Measurements from ENCODE around the gene CDC42BPA. TPM values are rescaled to one million over a fixed set of nuclear protein-coding genes. Genes with fewer than 3 reads are reported as not detected.
"Not testable (repeated sequence)": the region's sequence is repeated elsewhere in the genome, so short reads cannot be mapped to it uniquely, and the experiment has no call there.

CDC42BPA gene
- total RNA-seq, 2 donors from 2014 or later, result 26.4 to 36.6 TPM

GRCh38 chr1:227342075-227342829, 24.0 kb upstream of the CDC42BPA start:
- H3K4me1 ChIP-seq, result no peaks in the 10 kb centered on the region
- H3K9me3 ChIP-seq, result no peaks in the 10 kb centered on the region
- intact Hi-C loops (cut with DNase I), result no loop called here
- no peak for DNase-seq
- H3K4me3 ChIP-seq, result no peak overlapping the region
- no peak overlapping the region for H3K9ac ChIP-seq (ENCODE audit: low read depth in 2 of 2, low read length in 2 of 2)
- no peaks in the 10 kb centered on the region for H3K36me3 ChIP-seq
- no peak overlapping the region for H3K27ac ChIP-seq
- no peaks in the 10 kb centered on the region for H3K27me3 ChIP-seq
- no peak for TF ChIP-seq CTCF (IDR thresholded peaks at IDR 0.05)

DNA sequence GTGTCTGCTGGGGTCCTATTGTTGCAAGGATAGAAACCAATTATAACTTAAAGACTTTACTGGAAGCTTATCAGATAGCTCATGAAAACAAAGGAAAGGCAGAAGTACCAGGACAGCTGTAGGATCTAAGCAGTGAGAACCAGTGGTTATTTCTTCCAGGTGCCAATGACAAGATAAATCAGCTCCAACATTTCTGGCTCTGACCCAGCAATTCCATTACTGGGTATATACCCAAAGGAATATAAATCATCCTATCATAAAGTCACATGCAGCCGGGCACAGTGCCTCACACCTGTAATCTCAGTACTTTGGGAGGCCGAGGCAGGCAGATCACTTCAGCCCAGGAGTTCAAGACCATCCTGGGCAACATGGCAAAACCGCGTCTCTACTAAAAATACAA, 17.8 kb upstream of the CDC42BPA start:
- H3K36me3 ChIP-seq; H3K4me3 ChIP-seq; H3K9ac ChIP-seq (ENCODE audit: low read depth in 2 of 2, low read length in 2 of 2); DNase-seq; H3K9me3 ChIP-seq; H3K27me3 ChIP-seq; intact Hi-C loops (cut with DNase I); H3K4me1 ChIP-seq; H3K27ac ChIP-seq: not testable (repeated sequence)

GRCh38 chr1:227335242-227336020, 17.1 kb upstream of the CDC42BPA start:
- Histone ChIP-seq H3K4me3 (no peak overlapping the region), H3K9me3 (no peaks in the 10 kb centered on the region), H3K27ac (no peak overlapping the region), H3K36me3 (no peaks in the 10 kb centered on the region), H3K9ac (ENCODE audit: low read depth in 2 of 2, low read length in 2 of 2) (no peak overlapping the region), H3K27me3 (no peaks in the 10 kb centered on the region), H3K4me1 (no peaks in the 10 kb centered on the region)
- TF ChIP-seq CTCF (IDR thresholded peaks at IDR 0.05), result no peak
- no peak for DNase-seq
- intact Hi-C loops (cut with DNase I), result no loop called here

- no peak for TF ChIP-seq CTCF (IDR thresholded peaks at IDR 0.05)
- H3K9me3 ChIP-seq, result no peaks in the 10 kb centered on the region
These were observed 15.1 kb upstream of the CDC42BPA start for GRCh38 chr1:227333423-227333822.

GRCh38 chr1:227330279-227331076, 12.2 kb upstream of the CDC42BPA start:
- intact Hi-C loops (cut with DNase I), result no loop called here
- no peaks in the 10 kb centered on the region for H3K27me3 ChIP-seq
- DNase-seq, result no peak
- no peak overlapping the region for H3K9ac ChIP-seq (ENCODE audit: low read depth in 2 of 2, low read length in 2 of 2)
- H3K27ac ChIP-seq, result no peak overlapping the region
- no peak for TF ChIP-seq CTCF (IDR thresholded peaks at IDR 0.05)
- H3K4me3 ChIP-seq, result no peak overlapping the region
- H3K4me1 ChIP-seq, result no peaks in the 10 kb centered on the region
- no peaks in the 10 kb centered on the region for H3K36me3 ChIP-seq
- H3K9me3 ChIP-seq, result no peaks in the 10 kb centered on the region

More at GRCh38 chr1:227333423-227333822, 15.1 kb upstream of the CDC42BPA start:
- no peak for DNase-seq
- Histone ChIP-seq H3K36me3 (no peaks in the 10 kb centered on the region), H3K27me3 (no peaks in the 10 kb centered on the region), H3K9ac (ENCODE audit: low read depth in 2 of 2, low read length in 2 of 2) (no peak overlapping the region), H3K4me1 (no peaks in the 10 kb centered on the region), H3K4me3 (no peak overlapping the region), H3K27ac (no peak overlapping the region)
- intact Hi-C loops (cut with DNase I), result no loop called here

Data from colonic mucosa (tissue), 4 donors.